GM10266 (cell line): Measurements from ENCODE around the gene MUC22.

ENCODE experiments used
- DNase-seq: peaks from one replicate; pipeline ENCODE4 v3.0.0; 2012; ENCODE audit errors: extremely low spot score
- TF ChIP-seq, protein P1 (sequence below): IDR thresholded peaks from 2 replicates; pipeline ENCODE4 v1.5.1; 2012; ENCODE audit warnings: mild to moderate bottlenecking, low read depth; ENCODE audit not compliant: control insufficient read depth, insufficient read depth; ENCODE audit errors: missing control alignments

MUC22 gene

DNA sequence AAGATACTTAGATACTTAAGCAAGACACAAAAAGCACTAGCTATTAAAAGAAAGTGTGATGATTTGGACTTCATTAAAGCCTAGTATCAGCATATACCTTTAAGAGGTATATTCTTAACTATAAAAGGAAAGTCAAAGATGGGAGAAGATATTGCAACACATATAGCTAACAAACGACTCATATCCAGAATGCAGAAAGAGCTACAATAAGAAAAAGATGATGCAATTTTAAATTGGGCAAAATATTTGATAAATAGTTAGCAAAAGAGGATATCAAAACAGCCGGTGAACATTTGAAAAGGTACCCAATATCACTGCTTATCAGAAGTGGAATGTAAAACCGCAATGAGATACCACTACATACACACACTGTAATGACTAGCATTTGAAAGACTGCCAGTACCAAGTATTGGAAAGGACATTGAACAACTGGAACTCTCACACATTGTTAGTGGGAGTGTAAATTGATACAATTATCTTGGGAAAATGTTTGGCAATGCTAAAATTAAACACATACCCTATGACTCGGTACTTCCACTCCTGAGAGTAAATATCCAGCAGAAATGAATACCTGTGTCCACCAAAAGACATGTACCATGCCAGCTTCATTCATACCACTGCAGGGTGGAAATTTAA is 25.7 kb downstream of the MUC22 start:
- TF ChIP-seq, protein P1, sequence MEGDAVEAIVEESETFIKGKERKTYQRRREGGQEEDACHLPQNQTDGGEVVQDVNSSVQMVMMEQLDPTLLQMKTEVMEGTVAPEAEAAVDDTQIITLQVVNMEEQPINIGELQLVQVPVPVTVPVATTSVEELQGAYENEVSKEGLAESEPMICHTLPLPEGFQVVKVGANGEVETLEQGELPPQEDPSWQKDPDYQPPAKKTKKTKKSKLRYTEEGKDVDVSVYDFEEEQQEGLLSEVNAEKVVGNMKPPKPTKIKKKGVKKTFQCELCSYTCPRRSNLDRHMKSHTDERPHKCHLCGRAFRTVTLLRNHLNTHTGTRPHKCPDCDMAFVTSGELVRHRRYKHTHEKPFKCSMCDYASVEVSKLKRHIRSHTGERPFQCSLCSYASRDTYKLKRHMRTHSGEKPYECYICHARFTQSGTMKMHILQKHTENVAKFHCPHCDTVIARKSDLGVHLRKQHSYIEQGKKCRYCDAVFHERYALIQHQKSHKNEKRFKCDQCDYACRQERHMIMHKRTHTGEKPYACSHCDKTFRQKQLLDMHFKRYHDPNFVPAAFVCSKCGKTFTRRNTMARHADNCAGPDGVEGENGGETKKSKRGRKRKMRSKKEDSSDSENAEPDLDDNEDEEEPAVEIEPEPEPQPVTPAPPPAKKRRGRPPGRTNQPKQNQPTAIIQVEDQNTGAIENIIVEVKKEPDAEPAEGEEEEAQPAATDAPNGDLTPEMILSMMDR: no peak
- DNase-seq: no peak

- DNase-seq: no peak
- TF ChIP-seq, protein P1: no peak
Observed at GRCh38 chr6:31037169-31037568, 26.9 kb downstream of the MUC22 start.

DNA sequence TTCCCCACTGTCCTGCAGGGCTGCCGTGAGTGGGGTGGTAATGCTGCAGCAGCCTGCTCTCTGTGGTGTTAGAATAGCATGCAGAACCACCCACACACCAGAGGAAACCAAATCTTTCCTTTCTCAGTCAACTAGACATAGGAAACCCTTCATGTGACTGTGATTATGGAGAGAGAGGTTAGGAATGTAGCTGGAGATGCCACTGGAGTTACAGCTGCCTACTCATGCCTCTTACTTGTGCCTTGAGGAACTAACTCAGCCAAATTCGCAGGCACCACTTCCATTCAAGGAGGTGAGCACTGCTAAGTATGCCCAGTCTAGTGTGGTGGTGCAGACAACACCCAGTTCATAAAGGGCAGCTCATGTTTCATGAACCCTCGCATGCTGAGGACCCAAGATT is 27.4 kb downstream of the MUC22 start:
- TF ChIP-seq, protein P1: no peak
- no peak for DNase-seq

DNA sequence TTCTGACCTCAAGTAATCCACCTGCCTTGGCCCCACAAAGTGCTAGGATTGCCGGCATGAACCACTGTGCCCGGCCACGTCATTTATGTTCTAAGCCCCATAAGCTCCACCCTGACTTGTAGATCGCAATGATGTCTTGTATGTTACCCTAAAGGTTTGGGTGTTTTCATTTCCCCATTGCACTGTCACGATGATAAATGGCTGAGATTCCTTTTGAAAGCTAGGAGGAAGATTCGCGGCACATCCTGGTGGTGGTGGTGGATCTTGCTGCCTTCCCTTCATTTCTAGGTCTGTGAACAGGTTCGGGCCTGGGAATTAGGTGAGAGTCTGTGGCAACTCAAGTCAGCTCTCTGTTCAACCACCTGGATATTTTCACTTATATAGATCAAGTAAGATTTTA is 28.3 kb downstream of the MUC22 start:
- no peak for DNase-seq
- TF ChIP-seq, protein P1: no peak

GRCh38 chr6:31040801-31041200 is 30.5 kb downstream of the MUC22 start:
- no peak for DNase-seq
- TF ChIP-seq, protein P1: no peak

DNA sequence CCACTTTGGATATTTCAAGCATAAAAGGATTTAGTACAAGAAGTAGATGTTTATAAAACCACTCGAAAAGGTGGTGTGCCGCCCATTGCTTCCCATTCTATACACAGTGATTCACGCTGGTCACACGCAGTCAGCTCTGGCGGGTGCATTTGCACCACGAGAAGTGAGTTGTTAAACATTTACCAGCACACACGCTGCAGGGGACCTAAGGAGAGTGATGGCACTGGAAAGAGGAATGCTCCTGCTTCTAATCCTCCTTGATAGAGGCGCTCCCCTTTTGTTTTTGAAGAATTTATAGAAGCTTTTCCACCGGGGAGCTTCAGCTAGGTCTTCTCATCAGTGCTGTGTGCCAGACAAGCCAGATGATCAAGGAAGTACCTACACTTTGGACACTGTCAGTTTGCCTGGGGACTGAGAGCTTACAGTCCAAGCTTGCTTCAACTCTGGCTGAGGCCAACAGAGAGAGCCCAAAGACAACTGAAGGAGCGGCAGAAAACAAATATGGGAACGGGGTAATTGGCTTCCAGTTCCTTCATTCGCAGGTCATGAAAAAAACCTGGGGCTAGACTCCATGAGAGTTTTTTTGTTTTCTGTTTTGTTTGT is 31.2 kb downstream of the MUC22 start:
- DNase-seq: no peak
- TF ChIP-seq, protein P1: no peak

DNA sequence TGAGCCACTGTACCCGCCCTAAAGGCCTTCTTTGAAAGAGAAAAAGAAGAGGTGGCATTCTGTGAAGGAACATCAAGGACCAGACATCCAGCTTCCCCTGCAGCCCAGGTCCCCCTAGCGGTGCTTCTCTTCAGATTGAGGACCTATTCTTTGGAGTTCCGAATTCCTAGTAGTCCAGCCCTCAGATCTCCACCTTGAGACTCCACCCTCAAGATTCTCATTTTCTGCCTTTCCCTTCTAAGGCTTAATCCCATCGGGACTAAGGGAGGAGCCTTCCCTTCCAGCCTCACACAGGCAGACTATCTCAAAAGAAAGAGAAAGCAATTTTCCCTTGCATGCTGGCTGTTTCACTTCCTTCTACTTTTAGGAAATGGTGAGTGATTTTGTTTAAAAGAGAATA is 32.5 kb downstream of the MUC22 start:
- TF ChIP-seq, protein P1: peak; percentile 59
- DNase-seq: no peak
